HCT116 (cell line): Measurements from ENCODE around the gene GPA33. TPM values are rescaled to one million over a fixed set of nuclear protein-coding genes. Genes with fewer than 3 reads are reported as not detected.

Source experiments
- ATAC-seq: fragments of 200-7000 bp; cut with Tn5 transposase; 2 replicates; pipeline ENCODE4 v1.9.1; 2020; ENCODE audit warnings: mild to moderate bottlenecking, moderate library complexity
- BruUV-seq: library from RNA; stranded (reverse); fragments of 400-500 nt; replicated peaks from 2 replicates; lab custom pipeline; 2021; lab: Mats Ljungman, UMichigan
- CTCF ChIA-PET: fragments of 300-600 bp; sonication (Branson Sonifier 250); formaldehyde crosslinking; loops from one replicate; lab custom pipeline; 2021; ENCODE audit warnings: antibody characterized with exemption; lab: Charles Lee
- POLR2A ChIA-PET: fragments of 300-600, 350-600 bp; sonication (Branson Sonifier 250); formaldehyde crosslinking; loops from one replicate; lab custom pipeline; 2021; ENCODE audit warnings: antibody characterized with exemption; lab: Charles Lee
- RAD21 ChIA-PET, 2 experiments: fragments of 300-600 bp; sonication (Branson Sonifier 250); formaldehyde crosslinking; loops; one replicate each; lab custom pipeline; 2023; ENCODE audit warnings: low total read pairs in 2 of 2; ENCODE audit not compliant: uncharacterized antibody in 2 of 2, unreplicated experiment in 2 of 2, low non-redundant PET in 1 of 2; lab: Charles Lee
- DNase-seq: peaks from one replicate; pipeline ENCODE4 v3.0.0-alpha.2; 2010; ENCODE audit warnings: low read depth, low spot score
- H2AFZ ChIP-seq: fragments of 200-600 bp; shearing (Covaris generic), sonication (generic); 2 replicates; pipeline ENCODE4 v1.6.1; 2017; ENCODE audit warnings: low read depth, mixed run types, mixed read lengths, antibody characterized with exemption, low read length; ENCODE audit not compliant: poor library complexity, severe bottlenecking
- H3K27ac ChIP-seq: 2 replicates; pipeline ENCODE4 v1.5.1; 2012; ENCODE audit warnings: low read depth, low read length
- H3K27me3 ChIP-seq: fragments of 200-600 bp; sonication (generic); 2 replicates; pipeline ENCODE4 v1.6.1; 2016; ENCODE audit warnings: mixed run types, low read length, mixed read lengths; ENCODE audit not compliant: insufficient read depth
- H3K36me3 ChIP-seq, 2 experiments: fragments of 200-500 bp in 1 of 2; fragments of 200-600 bp in 1 of 2; sonication (Bioruptor generic) in 1 of 2; sonication (generic) in 1 of 2; 2 replicates each; pipeline versions ENCODE4 v1.5.1 to v1.6.1; 2014 to 2016; ENCODE audit warnings: low read length in 2 of 2, inconsistent platforms in 1 of 2, mixed read lengths in 1 of 2, mixed run types in 1 of 2; ENCODE audit not compliant: insufficient read depth in 2 of 2, control insufficient read depth in 1 of 2
- H3K4me1 ChIP-seq, 2 experiments: fragments of 200-600 bp in 1 of 2; sonication (generic) in 1 of 2; 2 replicates each; pipeline versions ENCODE4 v1.5.1 to v1.6.1; 2012 to 2017; ENCODE audit warnings: low read length in 2 of 2, inconsistent platforms in 1 of 2, mild to moderate bottlenecking in 1 of 2, mixed read lengths in 1 of 2, mixed run types in 1 of 2, moderate library complexity in 1 of 2; ENCODE audit not compliant: insufficient read depth in 2 of 2, control insufficient read depth in 1 of 2
- H3K4me2 ChIP-seq: fragments of 200-600 bp; sonication (generic); 2 replicates; pipeline ENCODE4 v1.6.1; 2017; ENCODE audit warnings: mixed run types, low read length, mixed read lengths
- H3K4me3 ChIP-seq, 2 experiments: fragments of 200-600 bp in 1 of 2; sonication (generic) in 1 of 2; replicated peaks in 1 of 2; 2 replicates each; pipeline ENCODE4 v1.5.1; 2011 to 2016; ENCODE audit warnings: low read length in 2 of 2, control low read depth in 1 of 2, low read depth in 1 of 2, mild to moderate bottlenecking in 1 of 2, mixed read lengths in 1 of 2, mixed run types in 1 of 2
- H3K79me2 ChIP-seq: fragments of 200-600 bp; sonication (generic); 2 replicates; pipeline ENCODE4 v1.6.1; 2017; ENCODE audit warnings: mild to moderate bottlenecking, mixed run types, low read length, moderate library complexity, mixed read lengths; ENCODE audit not compliant: insufficient read depth
- H3K9ac ChIP-seq: fragments of 200-600 bp; sonication (generic); 2 replicates; pipeline ENCODE4 v1.6.1; 2016; ENCODE audit warnings: low read length, mixed read lengths
- H3K9me2 ChIP-seq: fragments of 200-600 bp; sonication (generic), shearing (Covaris generic); 2 replicates; pipeline ENCODE4 v1.6.1; 2017; ENCODE audit warnings: mixed run types, mild to moderate bottlenecking, moderate library complexity; ENCODE audit not compliant: insufficient read depth
- H3K9me3 ChIP-seq, 2 experiments: fragments of 200-500 bp in 1 of 2; fragments of 200-600 bp in 1 of 2; sonication (Bioruptor generic) in 1 of 2; sonication (generic) in 1 of 2; 2 replicates each; pipeline ENCODE4 v1.6.1; 2014 to 2017; ENCODE audit warnings: low read length in 2 of 2, mixed read lengths in 2 of 2, inconsistent platforms in 1 of 2, low read depth in 1 of 2, mild to moderate bottlenecking in 1 of 2, mixed run types in 1 of 2, moderate library complexity in 1 of 2; ENCODE audit not compliant: control insufficient read depth in 1 of 2, insufficient read depth in 1 of 2
- H4K20me1 ChIP-seq: fragments of 200-600 bp; sonication (generic), shearing (Covaris generic); 2 replicates; pipeline ENCODE4 v1.6.1; 2017; ENCODE audit warnings: mixed run types, mild to moderate bottlenecking, moderate library complexity; ENCODE audit not compliant: insufficient read depth
- CEBPB ChIP-seq: IDR thresholded peaks from 2 replicates; pipeline ENCODE4 v1.6.1; 2012; ENCODE audit warnings: low read depth
- EGR1 ChIP-seq: IDR thresholded peaks from 2 replicates; pipeline ENCODE4 v1.6.1; 2012; ENCODE audit warnings: low read depth
- ELF1 ChIP-seq: IDR thresholded peaks from 2 replicates; pipeline ENCODE4 v1.6.1; 2012; ENCODE audit warnings: low read depth, borderline replicate concordance
- EZH2phosphoT487 ChIP-seq: fragments of 200-600 bp; IDR thresholded peaks from 2 replicates; pipeline ENCODE4 v1.6.1; 2018; ENCODE audit warnings: antibody characterized with exemption, borderline replicate concordance
- FOSL1 ChIP-seq: IDR thresholded peaks from 2 replicates; pipeline ENCODE4 v1.6.1; 2012; ENCODE audit warnings: low read depth
- JUND ChIP-seq: IDR thresholded peaks from 2 replicates; pipeline ENCODE4 v1.6.1; 2012
- POLR2A ChIP-seq: IDR thresholded peaks from 2 replicates; pipeline ENCODE4 v1.7.0; 2011; ENCODE audit warnings: borderline replicate concordance; ENCODE audit not compliant: insufficient read depth, insufficient read length; ENCODE audit errors: extremely low read depth
- POLR2AphosphoS5 ChIP-seq: IDR thresholded peaks from 2 replicates; pipeline ENCODE4 v1.6.1; 2011; ENCODE audit warnings: mild to moderate bottlenecking, low read depth, low read length, moderate library complexity
- SIN3A ChIP-seq: IDR thresholded peaks from 2 replicates; pipeline ENCODE4 v1.6.1; 2012; ENCODE audit warnings: low read depth
- SRF ChIP-seq: IDR thresholded peaks from 2 replicates; pipeline ENCODE4 v1.6.1; 2012; ENCODE audit warnings: low read depth
- TCF7L2 ChIP-seq: IDR thresholded peaks from 2 replicates; pipeline ENCODE4 v1.7.0; 2011; ENCODE audit warnings: borderline replicate concordance, inconsistent platforms; ENCODE audit not compliant: insufficient read depth, insufficient read length; ENCODE audit errors: extremely low read depth
- YY1 ChIP-seq: IDR thresholded peaks from 2 replicates; pipeline ENCODE4 v1.6.1; 2011; ENCODE audit warnings: low read length, low read depth, moderate library complexity, mild to moderate bottlenecking; ENCODE audit not compliant: insufficient replicate concordance; ENCODE audit errors: extremely low read depth
- intact Hi-C: fragments of 100-400 bp; cut with micrococcal nuclease; formaldehyde crosslinking; loops from 2 replicates; pipeline ENCODE4 v1.10.0; 2022
- total RNA-seq: library from RNA; stranded (reverse); gene quantifications from one replicate; pipeline ENCODE4 v1.2.1, GENCODE V29; 2021; ENCODE audit not compliant: unreplicated experiment
- TF ChIP-seq, protein P1 (sequence below): IDR thresholded peaks from 2 replicates; pipeline ENCODE4 v1.6.1; 2012
- TF ChIP-seq, protein P2 (sequence below): IDR thresholded peaks from 2 replicates; pipeline ENCODE4 v1.6.1; 2011; ENCODE audit warnings: mild to moderate bottlenecking, low read length, moderate library complexity; ENCODE audit not compliant: insufficient replicate concordance; ENCODE audit errors: extremely low read depth
- TF ChIP-seq, protein P3 (sequence below): IDR thresholded peaks from 2 replicates; pipeline ENCODE4 v1.6.1; 2012
- TF ChIP-seq, protein P4 (sequence below): IDR thresholded peaks from 2 replicates; pipeline ENCODE4 v1.6.1; 2012; ENCODE audit warnings: low read depth

The GPA33 gene
- total RNA-seq, 1 experiment from 2014 or later = 0.22 TPM

DNA sequence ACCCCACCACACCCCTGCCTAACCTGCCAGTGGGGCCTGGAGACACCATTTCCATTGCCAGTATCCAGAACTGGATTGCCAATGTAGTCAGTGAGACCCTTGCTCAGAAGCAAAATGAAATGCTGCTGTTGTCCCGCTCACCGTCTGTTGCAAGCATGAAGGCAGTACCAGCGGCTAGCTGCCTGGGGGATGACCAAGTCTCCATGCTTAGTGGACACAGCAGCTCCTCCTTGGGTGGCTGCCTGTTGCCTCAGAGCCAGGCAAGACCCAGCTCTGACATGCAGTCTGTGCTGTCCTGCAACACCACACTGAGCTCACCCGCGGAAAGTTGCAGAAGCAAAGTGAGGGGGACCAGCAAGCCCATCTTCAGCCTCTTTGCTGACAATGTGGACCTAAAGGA, 37.1 kb upstream of the GPA33 start:
- Histone ChIP-seq H3K4me2 (no peak overlapping the region), H3K4me1 (peaks cover 0 to 8% of the 10 kb centered on the region in 2 experiments; a peak in 2 of 4 replicates), H3K79me2 (no peaks in the 10 kb centered on the region), H2AFZ (no peak overlapping the region), H3K27me3 (peaks cover 6% of the 10 kb centered on the region; the same call in 1 of the 2 replicates), H3K9me3 (no peaks in the 10 kb centered on the region), H3K4me3 (no peak overlapping the region), H4K20me1 (no peaks in the 10 kb centered on the region), H3K27ac (no peak overlapping the region), H3K9ac (no peak overlapping the region), H3K36me3 (no peaks in the 10 kb centered on the region), H3K9me2 (no peaks in the 10 kb centered on the region)
- ChIA-PET POLR2A (no interaction called here), CTCF (no interaction called here), RAD21 (no interaction called here)
- DNase-seq (no peak), ATAC-seq (no peak)
- no TSS peak for BruUV-seq
- intact Hi-C loops = no loop called here
- TF ChIP-seq JUND = no peak

DNA sequence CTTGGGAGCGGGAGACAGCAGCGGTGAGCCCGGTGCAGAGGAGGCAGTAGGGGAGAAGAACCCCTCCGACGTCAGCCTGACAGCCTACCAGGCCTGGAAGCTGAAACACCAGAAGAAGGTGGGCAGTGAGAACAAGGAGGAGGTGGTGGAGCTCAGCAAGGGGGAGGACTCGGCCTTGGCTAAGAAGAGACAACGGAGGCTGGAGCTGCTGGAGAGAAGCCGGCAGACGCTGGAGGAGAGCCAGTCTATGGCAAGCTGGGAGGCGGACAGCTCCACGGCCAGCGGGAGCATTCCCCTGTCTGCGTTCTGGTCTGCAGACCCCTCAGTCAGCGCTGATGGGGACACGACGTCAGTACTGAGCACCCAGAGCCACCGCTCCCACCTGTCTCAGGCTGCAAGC, 36.6 kb upstream of the GPA33 start:
- ATAC-seq = no peak
- BruUV-seq = no TSS peak
- H3K9me2 ChIP-seq = no peaks in the 10 kb centered on the region
- no peaks in the 10 kb centered on the region for H4K20me1 ChIP-seq
- H3K79me2 ChIP-seq = no peaks in the 10 kb centered on the region
- no peaks in the 10 kb centered on the region for H3K36me3 ChIP-seq
- H3K9me3 ChIP-seq = no peaks in the 10 kb centered on the region
- intact Hi-C loops = no loop called here
- no peak overlapping the region for H3K9ac ChIP-seq
- peaks cover 2 to 12% of the 10 kb centered on the region in 2 experiments; a peak in 3 of 4 replicates for H3K4me1 ChIP-seq
- H3K4me2 ChIP-seq = no peak overlapping the region
- H2AFZ ChIP-seq = no peak overlapping the region
- RAD21 ChIA-PET = no interaction called here
- no peak overlapping the region for H3K27ac ChIP-seq
- no peak overlapping the region for H3K4me3 ChIP-seq
- no peak for DNase-seq
- POLR2A ChIA-PET = no interaction called here
- H3K27me3 ChIP-seq = peaks cover 6% of the 10 kb centered on the region; the same call in 1 of the 2 replicates
- CTCF ChIA-PET = interaction anchor here (0.7 kb wide), 1 partner anchor 94 kb away, joined by 4 read pairs; the partner anchor contains the start of gene POU2F1
- no peak for TF ChIP-seq POLR2AphosphoS5
- no peak for TF ChIP-seq JUND
- no peak for TF ChIP-seq EGR1
- TF ChIP-seq TCF7L2 = no peak
- TF ChIP-seq, protein P1, sequence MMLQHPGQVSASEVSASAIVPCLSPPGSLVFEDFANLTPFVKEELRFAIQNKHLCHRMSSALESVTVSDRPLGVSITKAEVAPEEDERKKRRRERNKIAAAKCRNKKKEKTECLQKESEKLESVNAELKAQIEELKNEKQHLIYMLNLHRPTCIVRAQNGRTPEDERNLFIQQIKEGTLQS = no peak
- no peak for TF ChIP-seq FOSL1
- no peak for TF ChIP-seq SIN3A
- TF ChIP-seq POLR2A = no peak
- TF ChIP-seq, protein P2, sequence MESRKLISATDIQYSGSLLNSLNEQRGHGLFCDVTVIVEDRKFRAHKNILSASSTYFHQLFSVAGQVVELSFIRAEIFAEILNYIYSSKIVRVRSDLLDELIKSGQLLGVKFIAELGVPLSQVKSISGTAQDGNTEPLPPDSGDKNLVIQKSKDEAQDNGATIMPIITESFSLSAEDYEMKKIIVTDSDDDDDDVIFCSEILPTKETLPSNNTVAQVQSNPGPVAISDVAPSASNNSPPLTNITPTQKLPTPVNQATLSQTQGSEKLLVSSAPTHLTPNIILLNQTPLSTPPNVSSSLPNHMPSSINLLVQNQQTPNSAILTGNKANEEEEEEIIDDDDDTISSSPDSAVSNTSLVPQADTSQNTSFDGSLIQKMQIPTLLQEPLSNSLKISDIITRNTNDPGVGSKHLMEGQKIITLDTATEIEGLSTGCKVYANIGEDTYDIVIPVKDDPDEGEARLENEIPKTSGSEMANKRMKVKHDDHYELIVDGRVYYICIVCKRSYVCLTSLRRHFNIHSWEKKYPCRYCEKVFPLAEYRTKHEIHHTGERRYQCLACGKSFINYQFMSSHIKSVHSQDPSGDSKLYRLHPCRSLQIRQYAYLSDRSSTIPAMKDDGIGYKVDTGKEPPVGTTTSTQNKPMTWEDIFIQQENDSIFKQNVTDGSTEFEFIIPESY = no peak
- TF ChIP-seq, protein P3, sequence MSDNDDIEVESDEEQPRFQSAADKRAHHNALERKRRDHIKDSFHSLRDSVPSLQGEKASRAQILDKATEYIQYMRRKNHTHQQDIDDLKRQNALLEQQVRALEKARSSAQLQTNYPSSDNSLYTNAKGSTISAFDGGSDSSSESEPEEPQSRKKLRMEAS = no peak
- TF ChIP-seq EZH2phosphoT487 = no peak
- no peak for TF ChIP-seq YY1
- TF ChIP-seq, protein P4, sequence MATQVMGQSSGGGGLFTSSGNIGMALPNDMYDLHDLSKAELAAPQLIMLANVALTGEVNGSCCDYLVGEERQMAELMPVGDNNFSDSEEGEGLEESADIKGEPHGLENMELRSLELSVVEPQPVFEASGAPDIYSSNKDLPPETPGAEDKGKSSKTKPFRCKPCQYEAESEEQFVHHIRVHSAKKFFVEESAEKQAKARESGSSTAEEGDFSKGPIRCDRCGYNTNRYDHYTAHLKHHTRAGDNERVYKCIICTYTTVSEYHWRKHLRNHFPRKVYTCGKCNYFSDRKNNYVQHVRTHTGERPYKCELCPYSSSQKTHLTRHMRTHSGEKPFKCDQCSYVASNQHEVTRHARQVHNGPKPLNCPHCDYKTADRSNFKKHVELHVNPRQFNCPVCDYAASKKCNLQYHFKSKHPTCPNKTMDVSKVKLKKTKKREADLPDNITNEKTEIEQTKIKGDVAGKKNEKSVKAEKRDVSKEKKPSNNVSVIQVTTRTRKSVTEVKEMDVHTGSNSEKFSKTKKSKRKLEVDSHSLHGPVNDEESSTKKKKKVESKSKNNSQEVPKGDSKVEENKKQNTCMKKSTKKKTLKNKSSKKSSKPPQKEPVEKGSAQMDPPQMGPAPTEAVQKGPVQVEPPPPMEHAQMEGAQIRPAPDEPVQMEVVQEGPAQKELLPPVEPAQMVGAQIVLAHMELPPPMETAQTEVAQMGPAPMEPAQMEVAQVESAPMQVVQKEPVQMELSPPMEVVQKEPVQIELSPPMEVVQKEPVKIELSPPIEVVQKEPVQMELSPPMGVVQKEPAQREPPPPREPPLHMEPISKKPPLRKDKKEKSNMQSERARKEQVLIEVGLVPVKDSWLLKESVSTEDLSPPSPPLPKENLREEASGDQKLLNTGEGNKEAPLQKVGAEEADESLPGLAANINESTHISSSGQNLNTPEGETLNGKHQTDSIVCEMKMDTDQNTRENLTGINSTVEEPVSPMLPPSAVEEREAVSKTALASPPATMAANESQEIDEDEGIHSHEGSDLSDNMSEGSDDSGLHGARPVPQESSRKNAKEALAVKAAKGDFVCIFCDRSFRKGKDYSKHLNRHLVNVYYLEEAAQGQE = no peak
- no peak for TF ChIP-seq SRF
- TF ChIP-seq ELF1 = no peak
- no peak for TF ChIP-seq CEBPB
